ENCODE results near the gene YAP1. TPM values are rescaled to one million over a fixed set of nuclear protein-coding genes. Genes with fewer than 3 reads are reported as not detected.
A peak's percentile ranks its signal among the peaks of the same experiment; 100 is the strongest.

Gene YAP1
- polyA plus RNA-seq, 1 donor, result 74.3 TPM

DNA sequence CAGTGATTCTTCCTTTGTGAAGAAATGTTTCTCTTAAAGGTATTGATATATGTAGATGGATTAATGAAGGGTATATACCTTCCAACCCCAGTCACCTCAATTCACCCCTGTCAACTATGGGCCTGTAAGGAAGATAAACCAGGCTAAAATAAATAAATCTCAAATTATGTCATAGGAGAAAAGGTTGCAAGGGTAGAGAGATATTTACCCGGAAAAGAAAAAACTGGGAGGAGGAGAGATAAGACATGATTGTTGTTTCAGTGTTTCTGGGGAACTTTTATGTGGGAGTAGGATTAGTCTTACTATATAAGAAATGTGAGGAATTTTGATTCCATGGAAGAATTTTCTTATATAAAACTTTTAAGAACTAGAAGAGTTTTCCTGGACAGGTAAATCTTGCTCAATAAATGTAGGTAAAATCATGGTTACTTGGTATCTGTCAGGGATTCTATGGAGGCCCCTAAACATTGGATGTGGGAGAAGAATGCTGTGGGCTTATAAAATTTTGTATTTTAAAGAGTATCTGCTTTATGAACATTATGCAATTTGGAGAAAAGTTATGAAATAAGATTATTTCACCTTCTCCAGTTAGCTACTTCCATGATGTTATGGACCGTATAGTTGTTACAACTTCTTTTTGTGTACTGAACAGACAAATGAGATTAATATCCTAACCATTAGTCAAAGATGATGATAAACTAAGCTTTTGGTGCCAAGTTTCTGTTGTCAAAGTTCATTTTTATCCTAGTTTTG is 6.4 kb downstream of the YAP1 start:
- Histone ChIP-seq H3K9me3 (ENCODE audit: control insufficient read depth, low read depth, low read length) (no peaks in the 10 kb centered on the region), H3K36me3 (ENCODE audit: control insufficient read depth, insufficient read depth, low read length) (peaks cover 13% of the 10 kb centered on the region), H3K27me3 (ENCODE audit: control insufficient read depth, insufficient read depth, low read length) (no peaks in the 10 kb centered on the region), H3K4me1 (ENCODE audit: control insufficient read depth, insufficient read depth, low read length) (peaks cover 36% of the 10 kb centered on the region), H3K27ac (ENCODE audit: low read length) (peak overlapping the region; percentile 79), H3K4me3 (ENCODE audit: low read length) (no peak overlapping the region)
- DNase-seq, result peak; percentile 5 to 52
- 52% methylated on average over 2 of the region's 2 CpGs for whole genome bisulfite sequencing (ENCODE audit: insufficient coverage, low lambda C conversion rate)

DNA sequence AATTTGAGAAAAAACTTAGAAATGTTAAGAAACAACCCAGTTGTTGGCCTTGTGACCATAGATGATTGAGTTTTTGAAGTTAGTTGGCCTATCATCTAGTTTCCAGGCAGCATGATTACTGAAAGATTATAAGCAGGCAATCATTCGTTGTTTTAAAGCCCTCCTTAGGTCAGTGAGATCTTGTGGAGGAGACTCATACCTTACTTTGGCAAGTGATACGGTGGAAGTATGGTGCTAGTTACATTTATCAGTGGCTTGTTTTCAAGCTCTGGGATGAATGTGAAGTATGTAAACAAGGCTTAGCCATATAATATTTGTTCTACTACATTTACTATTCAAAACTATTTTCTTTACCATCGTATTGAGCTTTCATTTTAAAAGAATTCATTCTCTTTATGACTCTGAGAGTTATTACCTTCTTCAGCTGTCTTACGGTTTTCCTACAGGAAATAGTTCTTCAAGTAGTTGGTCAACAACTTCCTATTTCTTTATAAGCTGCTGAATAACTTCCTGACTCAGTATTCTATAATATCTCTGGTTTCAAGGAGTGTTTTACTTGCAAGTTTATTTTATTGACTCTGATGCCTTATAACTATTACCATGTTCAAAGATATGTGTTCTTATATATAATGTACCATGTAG is 7.3 kb downstream of the YAP1 start:
- peak overlapping the region; percentile 79 for H3K27ac ChIP-seq (ENCODE audit: low read length)
- H3K4me1 ChIP-seq (ENCODE audit: control insufficient read depth, insufficient read depth, low read length), result peaks cover 36% of the 10 kb centered on the region
- H3K27me3 ChIP-seq (ENCODE audit: control insufficient read depth, insufficient read depth, low read length), result no peaks in the 10 kb centered on the region
- H3K9me3 ChIP-seq (ENCODE audit: control insufficient read depth, low read depth, low read length), result no peaks in the 10 kb centered on the region
- H3K36me3 ChIP-seq (ENCODE audit: control insufficient read depth, insufficient read depth, low read length), result peaks cover 16% of the 10 kb centered on the region
- H3K4me3 ChIP-seq (ENCODE audit: low read length), result no peak overlapping the region
- WGBS (ENCODE audit: insufficient coverage, low lambda C conversion rate), result 15% methylated on average over 2 of the region's 4 CpGs
- DNase-seq, result peak in 1 of 2 donors; percentile 23

DNA sequence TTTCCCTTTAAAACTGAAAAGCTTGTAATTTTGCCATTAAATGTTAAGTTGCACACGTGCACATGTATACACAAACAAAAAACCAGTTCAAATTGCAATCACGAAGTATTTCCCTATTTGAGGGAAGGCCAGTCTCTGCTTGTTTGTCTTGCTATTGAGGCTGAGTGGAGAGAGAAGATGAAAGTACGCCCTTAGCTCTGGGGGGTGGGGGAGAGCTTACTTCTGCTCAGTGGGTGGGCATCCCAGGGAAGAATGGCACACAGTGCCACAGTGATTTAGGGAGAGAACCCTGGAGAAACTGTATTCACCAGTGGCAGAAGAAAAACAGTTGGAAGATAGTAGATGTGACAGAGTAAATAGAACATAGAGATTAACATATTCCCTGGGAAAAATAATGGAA is 8.7 kb downstream of the YAP1 start:
- Histone ChIP-seq H3K4me1 (ENCODE audit: control insufficient read depth, insufficient read depth, low read length) (peaks cover 35% of the 10 kb centered on the region), H3K9me3 (ENCODE audit: control insufficient read depth, low read depth, low read length) (no peaks in the 10 kb centered on the region), H3K27me3 (ENCODE audit: control insufficient read depth, insufficient read depth, low read length) (no peaks in the 10 kb centered on the region), H3K27ac (ENCODE audit: low read length) (no peak overlapping the region), H3K36me3 (ENCODE audit: control insufficient read depth, insufficient read depth, low read length) (peaks cover 18% of the 10 kb centered on the region), H3K4me3 (ENCODE audit: low read length) (no peak overlapping the region)
- no peak for DNase-seq
- WGBS (ENCODE audit: insufficient coverage, low lambda C conversion rate), result no CpG with 5 or more reads among the region's 3 CpGs

DNA sequence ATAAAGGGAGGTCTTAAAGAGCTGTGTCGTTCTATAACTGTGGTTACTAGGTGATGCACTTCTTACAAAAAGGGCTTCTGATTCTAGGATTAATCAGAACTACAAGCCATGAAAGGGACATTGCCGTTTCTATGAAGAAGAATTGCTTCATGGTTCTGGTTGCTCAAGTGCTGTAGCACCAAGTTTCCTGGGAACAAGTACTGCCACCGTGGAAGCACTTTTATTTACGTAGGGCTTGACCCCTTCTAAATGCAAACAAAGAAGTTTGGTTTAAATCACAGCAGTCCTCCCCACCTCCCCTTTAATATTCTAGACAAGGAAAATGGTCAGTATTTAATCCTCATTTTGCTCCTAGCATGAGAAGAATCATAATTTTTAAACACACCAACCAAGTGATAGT is 9.8 kb downstream of the YAP1 start:
- H3K36me3 ChIP-seq (ENCODE audit: control insufficient read depth, insufficient read depth, low read length), result peaks cover 20% of the 10 kb centered on the region
- DNase-seq, result no peak
- peaks cover 28% of the 10 kb centered on the region for H3K4me1 ChIP-seq (ENCODE audit: control insufficient read depth, insufficient read depth, low read length)
- no peak overlapping the region for H3K27ac ChIP-seq (ENCODE audit: low read length)
- 25% methylated on average over 2 of the region's 4 CpGs for WGBS (ENCODE audit: insufficient coverage, low lambda C conversion rate)
- no peaks in the 10 kb centered on the region for H3K9me3 ChIP-seq (ENCODE audit: control insufficient read depth, low read depth, low read length)
- no peaks in the 10 kb centered on the region for H3K27me3 ChIP-seq (ENCODE audit: control insufficient read depth, insufficient read depth, low read length)
- H3K4me3 ChIP-seq (ENCODE audit: low read length), result no peak overlapping the region

DNA sequence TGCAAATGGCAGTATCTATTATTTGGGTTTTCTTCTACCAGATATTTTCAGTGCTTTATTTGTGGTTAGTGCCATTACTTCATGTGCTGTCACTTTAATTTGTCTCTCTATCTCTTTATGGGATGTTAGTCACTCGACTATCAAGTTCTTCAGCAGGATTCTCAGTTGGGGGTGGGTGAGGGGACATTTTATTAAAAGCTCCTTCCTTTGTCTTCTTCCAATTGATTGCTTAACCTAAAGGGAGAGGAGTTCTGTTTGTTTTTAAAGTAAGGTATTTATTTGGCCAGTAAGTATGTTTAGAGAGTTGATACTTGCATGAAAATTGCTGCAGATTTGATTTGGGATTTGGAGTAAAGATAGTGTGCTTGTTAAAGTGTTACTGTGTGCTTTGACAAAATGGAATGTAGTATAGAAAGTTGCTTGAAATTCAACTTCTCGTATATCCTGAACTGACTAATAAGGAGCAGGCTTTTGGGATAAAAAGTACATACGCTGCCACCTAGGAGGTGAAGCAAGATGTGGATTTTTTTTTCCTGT is 10.3 kb downstream of the YAP1 start:
- Histone ChIP-seq H3K27me3 (ENCODE audit: control insufficient read depth, insufficient read depth, low read length) (no peaks in the 10 kb centered on the region), H3K36me3 (ENCODE audit: control insufficient read depth, insufficient read depth, low read length) (peaks cover 21% of the 10 kb centered on the region), H3K27ac (ENCODE audit: low read length) (no peak overlapping the region), H3K4me3 (ENCODE audit: low read length) (no peak overlapping the region), H3K4me1 (ENCODE audit: control insufficient read depth, insufficient read depth, low read length) (peaks cover 25% of the 10 kb centered on the region), H3K9me3 (ENCODE audit: control insufficient read depth, low read depth, low read length) (no peaks in the 10 kb centered on the region)
- WGBS (ENCODE audit: insufficient coverage, low lambda C conversion rate), result no CpG with 5 or more reads among the region's 3 CpGs
- no peak for DNase-seq

DNA sequence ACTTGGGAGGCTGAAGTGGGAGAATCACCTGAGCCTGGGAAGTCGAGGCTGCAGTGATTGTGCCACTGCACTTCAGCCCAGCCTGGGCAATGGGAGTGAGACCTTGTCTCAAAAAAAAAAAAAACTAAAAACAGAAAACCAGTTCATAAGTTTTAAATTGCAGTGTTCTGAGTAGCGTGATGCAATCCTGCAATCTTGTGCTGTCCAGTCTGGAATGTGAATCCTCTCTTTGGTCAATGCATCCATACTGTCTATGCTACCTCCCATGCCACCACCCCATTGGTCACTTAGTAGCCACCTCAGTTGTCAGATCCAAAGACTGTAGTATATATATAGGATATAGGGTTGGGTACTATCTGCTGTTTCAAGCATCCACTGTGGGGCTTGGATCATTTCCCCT is 11.1 kb downstream of the YAP1 start:
- DNase-seq, result no peak
- WGBS (ENCODE audit: insufficient coverage, low lambda C conversion rate), result no CpG with 5 or more reads among the region's 2 CpGs
- Histone ChIP-seq H3K4me1 (ENCODE audit: control insufficient read depth, insufficient read depth, low read length) (peaks cover 20% of the 10 kb centered on the region), H3K9me3 (ENCODE audit: control insufficient read depth, low read depth, low read length) (no peaks in the 10 kb centered on the region), H3K36me3 (ENCODE audit: control insufficient read depth, insufficient read depth, low read length) (peaks cover 23% of the 10 kb centered on the region), H3K27me3 (ENCODE audit: control insufficient read depth, insufficient read depth, low read length) (no peaks in the 10 kb centered on the region), H3K27ac (ENCODE audit: low read length) (no peak overlapping the region), H3K4me3 (ENCODE audit: low read length) (no peak overlapping the region)

DNA sequence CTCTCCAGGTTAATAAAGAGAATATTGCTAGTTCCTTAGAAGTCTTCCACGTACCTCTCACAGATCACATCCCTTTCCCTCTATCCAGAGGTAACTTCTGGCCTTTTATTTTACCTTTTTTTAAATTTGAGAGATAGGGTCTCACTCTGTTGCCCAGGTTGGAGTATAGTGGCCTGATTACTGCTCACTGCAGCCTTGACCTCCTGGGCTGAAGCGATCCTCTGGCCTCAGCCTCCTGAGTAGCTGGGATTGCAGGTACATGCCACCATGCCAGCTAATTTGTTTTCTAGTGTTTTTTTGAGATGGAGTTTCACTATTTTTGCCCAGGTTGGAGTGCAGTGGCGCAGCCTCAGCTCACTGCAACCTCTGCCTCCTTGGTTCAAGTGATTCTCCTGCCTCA is 24.4 kb downstream of the YAP1 start:
- no peak overlapping the region for H3K27ac ChIP-seq (ENCODE audit: low read length)
- no peak overlapping the region for H3K4me3 ChIP-seq (ENCODE audit: low read length)
- H3K27me3 ChIP-seq (ENCODE audit: control insufficient read depth, insufficient read depth, low read length), result no peaks in the 10 kb centered on the region
- H3K9me3 ChIP-seq (ENCODE audit: control insufficient read depth, low read depth, low read length), result no peaks in the 10 kb centered on the region
- 100% methylated on average over 1 of the region's 3 CpGs for WGBS (ENCODE audit: insufficient coverage, low lambda C conversion rate)
- no peak for DNase-seq
- H3K36me3 ChIP-seq (ENCODE audit: control insufficient read depth, insufficient read depth, low read length), result peaks cover 10% of the 10 kb centered on the region
- H3K4me1 ChIP-seq (ENCODE audit: control insufficient read depth, insufficient read depth, low read length), result peaks cover 6% of the 10 kb centered on the region

DNA sequence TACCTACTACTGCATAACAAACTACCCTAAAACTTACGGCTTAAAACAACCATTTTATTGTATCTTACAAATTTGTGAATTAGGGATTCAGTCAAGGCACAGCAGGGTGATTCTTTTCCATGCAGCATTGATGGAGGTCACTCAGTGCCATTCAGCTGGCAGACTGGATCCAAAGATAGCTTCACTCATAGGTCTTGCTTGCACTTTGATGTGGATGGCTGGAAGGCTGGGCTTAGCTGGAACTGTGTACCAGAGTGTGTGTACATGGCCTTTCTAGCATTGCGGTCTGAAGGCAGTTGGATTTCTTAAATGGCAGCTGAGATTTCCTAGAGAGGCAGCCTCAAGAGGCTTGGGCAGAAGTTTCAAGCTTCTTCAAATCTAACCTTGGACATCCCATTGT is 25.0 kb downstream of the YAP1 start:
- DNase-seq, result no peak
- Histone ChIP-seq H3K4me1 (ENCODE audit: control insufficient read depth, insufficient read depth, low read length) (peaks cover 6% of the 10 kb centered on the region), H3K27me3 (ENCODE audit: control insufficient read depth, insufficient read depth, low read length) (no peaks in the 10 kb centered on the region), H3K27ac (ENCODE audit: low read length) (no peak overlapping the region), H3K4me3 (ENCODE audit: low read length) (no peak overlapping the region), H3K9me3 (ENCODE audit: control insufficient read depth, low read depth, low read length) (no peaks in the 10 kb centered on the region), H3K36me3 (ENCODE audit: control insufficient read depth, insufficient read depth, low read length) (peaks cover 8% of the 10 kb centered on the region)
- 100% methylated on average over 1 of the region's 2 CpGs for WGBS (ENCODE audit: insufficient coverage, low lambda C conversion rate)

DNA sequence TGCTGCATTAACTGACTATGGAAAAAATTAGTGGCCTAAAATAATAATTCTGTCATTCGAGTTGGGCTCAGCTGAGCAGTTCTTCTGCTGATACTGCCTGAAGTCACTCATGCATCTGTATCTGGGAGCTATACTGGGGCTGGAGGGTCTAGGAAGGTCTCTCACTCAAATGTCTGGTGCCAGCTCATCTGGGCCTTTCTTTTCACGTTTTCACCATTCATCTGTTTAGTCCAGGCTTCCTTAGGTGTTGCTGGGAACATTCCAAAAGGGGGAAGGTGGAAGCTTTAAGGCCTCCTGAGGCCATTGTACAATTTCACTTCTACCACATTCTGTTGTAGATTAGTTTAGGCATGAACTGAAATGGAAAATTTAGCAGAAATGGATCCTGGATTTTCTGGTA is 28.0 kb downstream of the YAP1 start:
- Histone ChIP-seq H3K27me3 (ENCODE audit: control insufficient read depth, insufficient read depth, low read length) (no peaks in the 10 kb centered on the region), H3K4me3 (ENCODE audit: low read length) (no peak overlapping the region), H3K36me3 (ENCODE audit: control insufficient read depth, insufficient read depth, low read length) (peaks cover 7% of the 10 kb centered on the region), H3K9me3 (ENCODE audit: control insufficient read depth, low read depth, low read length) (no peaks in the 10 kb centered on the region), H3K27ac (ENCODE audit: low read length) (no peak overlapping the region), H3K4me1 (ENCODE audit: control insufficient read depth, insufficient read depth, low read length) (peaks cover 6% of the 10 kb centered on the region)
- DNase-seq, result no peak
- WGBS (ENCODE audit: insufficient coverage, low lambda C conversion rate), result 100% methylated on average over 2 of the region's 2 CpGs

DNA sequence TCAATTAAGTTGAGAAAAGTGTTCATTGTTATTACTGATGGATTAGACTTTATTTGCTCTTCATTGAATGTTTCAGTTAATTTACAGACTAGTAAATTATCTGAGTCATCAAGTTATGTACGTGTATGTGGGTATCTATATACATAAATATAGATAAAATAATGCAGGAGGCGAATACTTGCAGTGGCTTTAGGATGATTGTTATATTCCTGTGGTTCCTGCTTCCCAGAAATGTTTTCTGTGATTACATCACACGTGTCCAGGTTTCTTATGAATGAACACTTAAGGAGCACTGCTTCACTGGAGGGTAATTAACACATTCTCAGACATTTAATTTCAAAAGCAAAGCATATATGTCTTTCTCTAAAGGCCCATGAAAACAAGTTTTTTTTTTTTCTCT is 28.4 kb downstream of the YAP1 start:
- Histone ChIP-seq H3K9me3 (ENCODE audit: control insufficient read depth, low read depth, low read length) (no peaks in the 10 kb centered on the region), H3K36me3 (ENCODE audit: control insufficient read depth, insufficient read depth, low read length) (peaks cover 7% of the 10 kb centered on the region), H3K27ac (ENCODE audit: low read length) (no peak overlapping the region), H3K4me3 (ENCODE audit: low read length) (no peak overlapping the region), H3K27me3 (ENCODE audit: control insufficient read depth, insufficient read depth, low read length) (no peaks in the 10 kb centered on the region), H3K4me1 (ENCODE audit: control insufficient read depth, insufficient read depth, low read length) (peaks cover 6% of the 10 kb centered on the region)
- 50% methylated on average over 1 of the region's 3 CpGs for WGBS (ENCODE audit: insufficient coverage, low lambda C conversion rate)
- no peak for DNase-seq

Data from large intestine (tissue), 3 donors.